ENCODE results near the gene ITCH.

DNA sequence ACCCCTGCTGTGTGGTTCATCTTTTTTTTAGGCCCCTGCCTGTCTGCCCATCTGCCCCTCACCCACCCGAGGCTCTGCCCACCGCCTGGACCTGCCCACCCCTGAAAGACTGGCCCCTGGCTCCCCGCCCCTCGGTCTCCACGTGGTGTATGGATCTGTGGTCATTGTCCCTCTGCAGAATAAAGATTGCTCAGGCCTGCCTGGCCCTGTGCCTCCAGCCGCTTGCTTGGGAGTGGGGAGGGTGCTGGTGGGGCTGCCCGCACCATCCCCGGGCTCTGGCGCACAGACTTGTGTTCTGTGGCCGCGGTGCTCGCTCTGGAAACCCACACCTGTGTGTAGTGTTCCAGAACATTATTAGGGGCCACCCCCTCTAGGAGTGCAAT is 197.1 kb downstream of the ITCH start:
- TF ChIP-seq POLR2A (IDR thresholded peaks at IDR 0.05) (no peak), EP300 (IDR thresholded peaks at IDR 0.05) (no peak), POLR2AphosphoS5 (IDR thresholded peaks at IDR 0.05) (no peak)
- TF ChIP-seq, protein P1, sequence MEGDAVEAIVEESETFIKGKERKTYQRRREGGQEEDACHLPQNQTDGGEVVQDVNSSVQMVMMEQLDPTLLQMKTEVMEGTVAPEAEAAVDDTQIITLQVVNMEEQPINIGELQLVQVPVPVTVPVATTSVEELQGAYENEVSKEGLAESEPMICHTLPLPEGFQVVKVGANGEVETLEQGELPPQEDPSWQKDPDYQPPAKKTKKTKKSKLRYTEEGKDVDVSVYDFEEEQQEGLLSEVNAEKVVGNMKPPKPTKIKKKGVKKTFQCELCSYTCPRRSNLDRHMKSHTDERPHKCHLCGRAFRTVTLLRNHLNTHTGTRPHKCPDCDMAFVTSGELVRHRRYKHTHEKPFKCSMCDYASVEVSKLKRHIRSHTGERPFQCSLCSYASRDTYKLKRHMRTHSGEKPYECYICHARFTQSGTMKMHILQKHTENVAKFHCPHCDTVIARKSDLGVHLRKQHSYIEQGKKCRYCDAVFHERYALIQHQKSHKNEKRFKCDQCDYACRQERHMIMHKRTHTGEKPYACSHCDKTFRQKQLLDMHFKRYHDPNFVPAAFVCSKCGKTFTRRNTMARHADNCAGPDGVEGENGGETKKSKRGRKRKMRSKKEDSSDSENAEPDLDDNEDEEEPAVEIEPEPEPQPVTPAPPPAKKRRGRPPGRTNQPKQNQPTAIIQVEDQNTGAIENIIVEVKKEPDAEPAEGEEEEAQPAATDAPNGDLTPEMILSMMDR (IDR thresholded peaks at IDR 0.05): no peak

Measured in sigmoid colon (tissue), 4 donors.